Mononuclear cell (primary cell): ENCODE data around the gene FNDC3B. TPM values are rescaled to one million over a fixed set of nuclear protein-coding genes. Genes with fewer than 3 reads are reported as not detected.

ENCODE experiments used
- H3K27me3 ChIP-seq: 2 replicates; pipeline ENCODE4 v1.6.0; 2011; ENCODE audit warnings: low read length, control low read depth; ENCODE audit not compliant: insufficient read depth
- H3K4me1 ChIP-seq: 2 replicates; pipeline ENCODE4 v1.5.1; 2011; ENCODE audit warnings: mild to moderate bottlenecking, low read length, control low read depth; ENCODE audit not compliant: insufficient read depth
- H3K4me3 ChIP-seq: 2 replicates; pipeline ENCODE4 v1.5.1; 2011; ENCODE audit warnings: mild to moderate bottlenecking, low read length, moderate library complexity
- H3K9me3 ChIP-seq: 2 replicates; pipeline ENCODE4 v1.5.1; 2011; ENCODE audit warnings: low read depth, mild to moderate bottlenecking, control low read depth, low read length
- total RNA-seq: library from RNA; depleted of rRNA; stranded (reverse); fragments of >200 nt; gene quantifications from one replicate; pipeline ENCODE4 v1.2.3, GENCODE V29; 2012

FNDC3B gene
- total RNA-seq, 1 donor: 46.1 TPM

- Histone ChIP-seq H3K4me3 (no peak overlapping the region), H3K27me3 (peaks cover 59% of the 10 kb centered on the region), H3K9me3 (no peaks in the 10 kb centered on the region), H3K4me1 (no peaks in the 10 kb centered on the region)
Observed at GRCh38 chr3:172442606-172443005, 403.2 kb downstream of the FNDC3B start.

- no peak overlapping the region for H3K4me3 ChIP-seq
- peaks cover 81% of the 10 kb centered on the region for H3K27me3 ChIP-seq
- peaks cover 19% of the 10 kb centered on the region for H3K4me1 ChIP-seq
- no peaks in the 10 kb centered on the region for H3K9me3 ChIP-seq
Observed at GRCh38 chr3:172444821-172445220, 405.4 kb downstream of the FNDC3B start.

- peaks cover 93% of the 10 kb centered on the region for H3K27me3 ChIP-seq
- H3K4me3 ChIP-seq: no peak overlapping the region
- H3K9me3 ChIP-seq: no peaks in the 10 kb centered on the region
- H3K4me1 ChIP-seq: peaks cover 19% of the 10 kb centered on the region
Observed at GRCh38 chr3:172446198-172446597, 406.8 kb downstream of the FNDC3B start.

- H3K4me1 ChIP-seq: peaks cover 19% of the 10 kb centered on the region
- H3K4me3 ChIP-seq: no peak within 1 kb of the TSS
- no peaks in the 10 kb centered on the region for H3K9me3 ChIP-seq
- peaks cover 91% of the 10 kb centered on the region for H3K27me3 ChIP-seq
Observed at GRCh38 chr3:172447611-172448579, 408.5 kb downstream of the FNDC3B start, which contains the start of gene GHSR. Gene GHSR, minus strand, starts transcription at chr3:172448456. Its CDS starts 43 bp downstream, at chr3:172448413.

GRCh38 chr3:172448661-172449465 lies 409.5 kb downstream of the FNDC3B start:
- Histone ChIP-seq H3K27me3 (peaks cover 90% of the 10 kb centered on the region), H3K4me1 (peaks cover 19% of the 10 kb centered on the region), H3K9me3 (no peaks in the 10 kb centered on the region), H3K4me3 (no peak overlapping the region)

GRCh38 chr3:172449466-172450149 lies 410.2 kb downstream of the FNDC3B start:
- Histone ChIP-seq H3K4me1 (peaks cover 19% of the 10 kb centered on the region), H3K4me3 (no peak overlapping the region), H3K27me3 (peaks cover 90% of the 10 kb centered on the region), H3K9me3 (no peaks in the 10 kb centered on the region)

Other genes starting within 250 kb of the FNDC3B start
- gene PLD1, start 229.1 kb upstream of the FNDC3B start, total RNA-seq: 10.4 TPM
- not detected for gene TMEM212, start 196.2 kb upstream of the FNDC3B start, total RNA-seq